Measurements from ENCODE around the gene STARD13.

The STARD13 gene

GRCh38 chr13:33310245-33311038, 24.9 kb upstream of the STARD13 start:
- DNase-seq: no peak

- no peak for DNase-seq
Observed at GRCh38 chr13:33308863-33309262, 23.3 kb upstream of the STARD13 start.

- no peak for DNase-seq
Observed at GRCh38 chr13:33307843-33308242, 22.3 kb upstream of the STARD13 start.

GRCh38 chr13:33303855-33304597, 18.5 kb upstream of the STARD13 start:
- DNase-seq: no peak

- DNase-seq: no peak
Observed at GRCh38 chr13:33299626-33300025, 14.1 kb upstream of the STARD13 start.

- no peak for DNase-seq
Observed at GRCh38 chr13:33296793-33297425, 11.4 kb upstream of the STARD13 start.

- no peak for DNase-seq
Observed at GRCh38 chr13:33292712-33293111, 7.2 kb upstream of the STARD13 start.

GRCh38 chr13:33290421-33290965, 4.9 kb upstream of the STARD13 start:
- DNase-seq: no peak

GRCh38 chr13:33289966-33290365, 4.4 kb upstream of the STARD13 start:
- no peak for DNase-seq

- no peak for DNase-seq
Observed at GRCh38 chr13:33287142-33287882, 1.8 kb upstream of the STARD13 start.

- no peak for DNase-seq
Observed at GRCh38 chr13:33286128-33286527, 573 bp upstream of the STARD13 start.

- peak; percentile 38 for DNase-seq
Observed at GRCh38 chr13:33284916-33285315, 639 bp downstream of the STARD13 start.

- DNase-seq: peak; percentile 43
Observed at GRCh38 chr13:33284031-33284430, 1.5 kb downstream of the STARD13 start.

GRCh38 chr13:33283195-33283911, 2.2 kb downstream of the STARD13 start:
- DNase-seq: no peak

- peak; percentile 89 for DNase-seq
Observed at GRCh38 chr13:33281951-33282595, 3.5 kb downstream of the STARD13 start.

GRCh38 chr13:33280923-33281322, 4.6 kb downstream of the STARD13 start:
- DNase-seq: no peak

- no peak for DNase-seq
Observed at GRCh38 chr13:33280279-33280905, 5.2 kb downstream of the STARD13 start.

- DNase-seq: peak; percentile 94
Observed at GRCh38 chr13:33279414-33280278, 5.9 kb downstream of the STARD13 start.

- no peak for DNase-seq
Observed at GRCh38 chr13:33278913-33279312, 6.6 kb downstream of the STARD13 start.

GRCh38 chr13:33277946-33278345, 7.6 kb downstream of the STARD13 start:
- DNase-seq: no peak

Measured in EL (cell line).